HG02981 (cell line): ENCODE results near the gene NLGN1.

Source experiments
- ATAC-seq: cut with Tn5 transposase; IDR thresholded peaks from one replicate; pipeline ENCODE4 v1.9.1; 2021; ENCODE audit warnings: mild to moderate bottlenecking, moderate library complexity; ENCODE audit not compliant: unreplicated experiment

Gene NLGN1

DNA sequence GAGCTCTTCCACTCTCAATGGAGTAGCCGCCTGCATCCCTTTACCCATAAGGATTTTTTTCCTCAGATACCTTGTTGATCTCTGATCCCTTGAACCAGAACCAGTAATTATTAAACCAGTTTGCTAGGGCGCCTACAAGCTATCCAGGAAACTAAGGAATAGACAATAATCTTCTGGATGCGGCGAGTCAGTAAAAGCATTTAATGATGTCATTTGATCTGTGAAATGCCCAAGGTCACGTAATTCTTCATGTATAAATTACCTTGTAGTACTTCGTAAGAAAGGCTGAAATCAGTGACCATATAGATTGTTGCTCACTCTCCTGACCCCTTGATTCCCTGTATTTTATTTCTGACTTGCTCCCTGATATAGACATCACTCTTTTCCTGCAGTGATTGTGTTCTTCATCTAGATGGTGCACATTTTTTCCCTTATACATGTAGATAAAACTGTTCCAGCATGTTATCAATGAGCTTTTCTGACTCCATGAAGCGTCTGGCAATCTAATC, 913.0 kb downstream of the NLGN1 start:
- no peak for ATAC-seq

DNA sequence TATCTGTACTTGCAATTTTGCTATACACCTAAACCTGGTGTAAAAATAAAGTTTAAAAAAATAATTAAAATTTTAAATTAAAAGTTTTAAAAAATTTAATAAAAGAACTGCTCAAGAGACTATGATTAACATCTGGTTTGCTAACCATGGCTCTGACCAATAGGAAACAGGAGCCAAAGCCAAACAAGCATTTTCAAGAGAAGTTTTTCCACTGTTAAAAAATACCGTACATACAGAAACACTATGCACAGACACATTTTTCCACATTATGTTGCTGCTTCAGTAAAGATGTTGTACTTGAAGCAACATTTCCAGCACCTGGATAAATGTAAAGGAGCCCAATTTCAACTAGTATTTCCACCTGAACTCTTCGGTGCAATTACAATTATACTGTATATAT, 917.7 kb downstream of the NLGN1 start:
- ATAC-seq, result no peak

DNA sequence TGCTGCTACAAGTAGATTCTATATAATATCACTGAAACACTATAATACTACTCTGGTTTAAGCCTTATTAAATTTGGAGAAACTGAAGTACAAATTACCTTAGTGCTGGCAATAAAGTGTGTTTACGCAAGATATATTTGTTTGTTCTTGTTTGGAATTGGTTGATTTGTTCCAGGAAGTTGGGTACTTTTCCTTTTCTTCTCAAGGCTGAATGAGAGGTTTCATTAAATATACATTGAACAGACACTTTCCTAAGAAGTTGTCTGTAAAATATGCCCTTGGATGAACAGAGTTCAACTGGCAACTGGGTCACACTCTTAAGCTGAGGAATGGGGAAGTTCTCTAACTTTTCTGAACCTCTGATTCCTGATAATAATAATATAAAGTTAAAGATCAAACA, 919.5 kb downstream of the NLGN1 start:
- no peak for ATAC-seq

DNA sequence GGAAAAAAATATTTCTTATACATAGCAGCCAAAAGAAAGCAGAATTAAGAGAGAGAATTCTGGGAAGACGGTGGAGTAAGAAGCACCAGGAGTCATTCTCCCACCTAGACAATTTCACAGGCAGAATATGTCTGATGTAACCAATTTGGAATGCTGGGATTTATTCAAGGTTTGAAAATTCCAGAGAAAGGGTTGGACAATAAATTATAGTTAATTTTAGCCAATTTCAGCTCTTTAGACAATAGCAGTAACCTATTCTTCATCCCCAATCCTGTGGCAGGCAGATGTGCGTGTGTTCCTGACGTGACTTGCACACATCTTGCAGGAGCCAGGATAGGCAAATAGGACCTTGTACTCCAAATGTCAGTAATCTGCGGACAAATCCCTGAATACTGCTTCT, 920.6 kb downstream of the NLGN1 start:
- ATAC-seq, result no peak

DNA sequence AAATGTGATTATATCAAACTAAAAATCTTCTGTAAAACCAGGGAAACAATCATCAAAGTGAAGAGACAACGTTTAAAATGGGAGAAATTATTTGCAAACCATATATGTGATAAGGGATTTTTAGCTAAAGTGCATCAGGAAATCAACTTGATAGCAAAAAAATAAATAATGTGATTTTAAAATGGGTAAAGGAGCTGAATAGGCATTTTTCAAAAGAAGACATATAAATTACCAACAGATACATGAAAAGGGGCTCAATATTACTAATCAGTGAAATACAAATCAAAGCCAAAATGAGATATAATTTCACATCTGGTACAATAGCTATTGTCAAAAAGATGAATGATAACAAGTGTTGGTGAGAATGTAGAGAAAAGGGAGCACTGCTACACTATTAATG, 924.0 kb downstream of the NLGN1 start:
- ATAC-seq, result no peak

DNA sequence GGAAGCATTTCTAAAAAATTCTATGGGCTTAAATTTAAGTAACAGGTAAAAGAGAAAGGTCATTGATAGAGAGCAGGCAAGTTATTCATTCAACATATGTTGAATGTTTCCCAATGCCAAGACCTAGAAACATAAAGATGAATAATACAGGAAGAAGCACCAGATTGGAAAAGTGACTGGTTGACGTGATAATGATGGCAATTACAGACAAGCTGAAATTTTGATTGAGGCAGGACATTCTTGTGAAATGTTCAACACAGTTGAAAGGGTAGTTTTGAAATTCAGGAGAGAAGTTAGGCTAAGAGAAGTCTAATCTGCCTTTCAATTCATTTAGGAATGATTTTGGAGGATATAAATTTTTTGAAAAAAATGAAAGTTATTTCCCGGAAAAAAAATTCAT, 925.2 kb downstream of the NLGN1 start:
- ATAC-seq, result no peak

DNA sequence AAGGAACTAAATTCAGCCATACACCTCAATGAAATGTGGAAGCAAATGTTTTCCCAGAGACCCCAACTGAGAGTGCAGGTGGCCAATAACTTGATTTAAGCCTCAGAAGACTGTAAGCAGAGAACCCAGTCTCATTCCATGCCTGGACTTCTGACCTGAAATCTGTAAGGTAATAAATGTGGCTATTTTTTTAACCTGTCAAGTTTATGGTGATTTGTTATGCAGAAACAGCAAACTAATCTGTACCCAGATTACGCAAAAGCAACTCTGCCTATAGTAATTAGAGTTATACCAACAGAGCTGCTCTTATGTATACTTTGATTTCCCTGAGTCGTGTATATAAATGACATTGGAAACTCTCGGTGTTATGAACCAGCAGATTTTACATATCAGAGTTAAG, 927.6 kb downstream of the NLGN1 start:
- ATAC-seq, result no peak

DNA sequence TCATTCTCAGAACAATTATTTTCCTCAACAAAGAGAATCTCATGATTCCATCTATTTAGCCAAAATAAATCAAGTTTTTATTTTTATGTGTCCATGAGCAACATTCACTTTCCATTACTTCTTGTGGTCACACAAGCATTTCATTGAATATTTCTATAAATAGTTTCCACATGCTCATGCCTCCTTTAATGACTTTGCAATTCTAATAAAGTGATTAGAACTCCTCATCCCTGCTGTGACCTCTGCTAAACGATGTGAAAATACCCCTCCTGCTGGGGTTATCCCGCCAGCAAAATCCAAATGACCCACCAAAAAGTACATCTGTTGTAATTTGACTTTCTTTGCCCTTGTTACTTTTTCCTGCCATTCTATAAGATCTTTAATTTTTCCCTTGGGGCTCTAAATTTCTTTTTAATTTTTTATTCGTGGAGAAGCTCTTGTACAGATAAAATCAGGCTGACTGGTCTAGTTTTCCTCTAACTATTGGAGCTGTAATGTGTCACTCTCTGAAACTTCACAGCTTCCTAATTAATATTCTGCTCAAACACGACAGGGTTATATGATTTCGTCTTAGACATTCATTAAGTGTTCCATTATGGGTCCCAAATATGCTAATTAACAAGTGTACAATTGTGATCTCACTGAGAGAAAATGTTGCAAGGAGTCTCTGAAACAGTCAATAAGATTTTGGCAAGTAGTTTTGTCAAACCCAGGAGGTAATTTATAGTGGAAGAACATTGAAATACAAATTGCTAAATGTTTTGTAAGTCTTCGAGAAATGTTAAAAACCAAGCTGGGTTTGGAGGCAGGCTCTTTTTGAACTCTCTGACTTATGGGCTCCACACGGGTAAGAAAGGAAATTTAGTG, 928.5 kb downstream of the NLGN1 start:
- ATAC-seq, result no peak

DNA sequence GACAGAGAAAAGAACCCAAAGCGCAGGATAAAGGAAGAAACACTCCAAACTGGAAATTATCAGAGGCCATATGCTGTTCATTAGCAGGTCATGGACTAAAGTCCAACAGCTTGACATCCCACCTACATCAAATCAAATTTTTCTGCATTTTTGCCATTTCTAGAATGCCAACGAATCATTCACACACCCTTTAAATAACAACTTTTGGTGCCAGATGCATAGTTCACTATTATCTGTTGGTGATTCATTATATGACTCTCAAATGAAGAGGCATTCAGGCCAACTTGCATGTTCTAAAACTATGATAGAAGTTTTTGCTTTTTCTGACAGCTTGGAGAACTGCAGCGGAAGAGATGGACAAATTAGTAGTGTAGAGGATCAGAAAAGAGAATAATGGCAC, 931.8 kb downstream of the NLGN1 start:
- no peak for ATAC-seq

DNA sequence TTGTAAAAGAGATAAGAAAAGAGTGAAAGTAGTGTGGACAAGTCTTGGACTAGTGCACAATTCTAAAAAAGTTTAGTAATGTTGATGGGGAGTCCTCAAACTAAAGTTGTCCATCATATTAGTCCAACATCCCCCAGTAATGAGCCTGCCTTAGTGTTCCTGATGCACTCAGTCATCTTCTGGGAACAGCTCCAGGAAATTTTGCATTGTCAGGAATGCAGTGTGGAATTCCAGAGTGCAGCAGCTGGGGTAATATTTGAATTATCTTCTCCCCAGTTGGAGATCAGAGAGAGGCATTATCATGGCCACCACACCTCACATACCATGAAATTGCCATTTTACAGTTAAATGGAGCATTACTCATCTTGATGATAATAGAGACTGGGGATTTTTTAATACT, 932.8 kb downstream of the NLGN1 start:
- ATAC-seq, result no peak

DNA sequence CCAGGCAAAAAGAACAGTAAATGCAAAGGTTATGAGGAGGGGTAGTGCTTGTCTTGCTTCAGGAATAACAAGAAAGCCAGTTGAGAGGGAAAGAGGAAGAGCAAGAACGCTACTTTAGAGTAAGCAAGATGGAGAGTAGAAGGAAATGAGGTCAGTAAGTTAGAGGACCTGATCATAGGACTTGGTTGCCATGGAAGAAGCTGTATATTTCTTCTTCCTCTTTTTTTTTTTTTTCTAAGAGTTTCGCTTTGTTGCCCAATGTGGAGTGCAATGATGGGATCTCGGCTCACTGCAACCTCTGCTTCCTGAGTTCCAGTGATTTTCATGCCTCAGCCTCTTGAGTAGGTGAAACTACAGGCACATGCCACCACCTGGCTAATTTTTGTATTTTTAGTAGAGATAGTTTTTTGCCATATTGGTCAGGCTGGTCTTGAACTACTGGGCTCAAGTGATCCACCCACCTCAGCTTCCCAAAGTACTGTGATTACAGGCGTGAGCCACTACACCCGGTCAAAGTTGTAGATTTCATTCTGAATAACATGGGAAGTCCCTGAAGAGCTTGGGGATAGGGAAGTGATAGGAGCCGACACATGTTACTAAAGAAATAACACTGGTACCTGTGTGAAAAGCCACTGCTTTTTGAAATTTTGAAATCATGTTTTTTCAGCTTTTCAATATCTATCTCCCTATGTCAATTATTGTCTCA, 933.7 kb downstream of the NLGN1 start:
- ATAC-seq, result no peak

DNA sequence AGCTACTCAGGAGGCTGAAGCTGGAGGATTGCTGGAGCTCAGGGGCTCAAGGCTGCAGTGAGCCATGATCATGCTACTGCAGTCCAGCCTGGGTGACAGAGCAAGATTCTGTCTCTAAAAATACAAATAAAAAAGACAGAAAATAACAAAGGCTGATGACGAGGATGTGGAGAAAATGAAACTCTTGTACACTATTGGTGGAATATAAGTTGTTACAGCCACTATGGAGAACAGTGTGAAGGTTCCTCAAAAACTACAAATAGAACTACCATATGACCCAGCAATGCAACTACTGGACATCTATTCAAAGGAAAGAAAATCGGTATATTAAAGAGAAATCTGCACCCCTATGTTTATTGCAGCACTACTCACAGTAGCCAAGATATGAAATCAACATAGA, 934.8 kb downstream of the NLGN1 start:
- ATAC-seq, result no peak

DNA sequence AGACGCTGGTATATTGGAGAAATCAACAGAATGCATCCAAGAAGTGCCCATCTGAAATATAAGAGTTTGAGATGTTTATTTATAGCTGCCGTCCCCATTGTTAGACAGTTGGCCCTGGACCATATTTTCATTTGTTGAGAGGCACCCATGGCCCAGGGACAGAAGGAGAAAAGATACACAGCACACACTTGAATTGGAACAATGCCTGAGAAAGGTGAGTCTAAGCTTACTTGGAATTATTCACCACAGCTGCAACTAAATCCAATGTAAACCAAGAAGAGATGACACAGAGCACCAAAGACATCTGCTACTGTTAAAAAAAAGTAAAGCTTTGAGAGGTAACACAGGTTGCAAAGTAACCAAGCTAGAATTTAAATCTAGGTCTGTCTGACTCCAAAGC, 936.1 kb downstream of the NLGN1 start:
- no peak for ATAC-seq

DNA sequence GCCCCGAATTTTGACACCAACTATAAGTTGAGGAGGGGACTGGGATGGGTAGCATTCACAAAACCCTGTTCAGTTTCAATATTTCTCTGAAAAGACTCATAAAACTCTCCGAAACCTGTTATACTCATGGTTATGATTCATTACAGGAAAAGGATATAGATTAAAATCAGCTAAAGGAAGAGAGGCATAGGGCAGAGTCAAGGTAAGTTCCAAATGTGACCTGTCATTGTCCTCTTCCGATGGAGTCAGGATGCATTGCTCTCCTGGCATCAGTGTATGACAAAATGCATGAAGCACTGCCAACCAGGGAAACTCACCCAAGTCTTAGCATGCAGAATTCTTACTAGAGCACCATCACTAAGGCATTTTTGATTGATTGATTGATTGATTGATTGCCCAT, 936.6 kb downstream of the NLGN1 start:
- no peak for ATAC-seq

DNA sequence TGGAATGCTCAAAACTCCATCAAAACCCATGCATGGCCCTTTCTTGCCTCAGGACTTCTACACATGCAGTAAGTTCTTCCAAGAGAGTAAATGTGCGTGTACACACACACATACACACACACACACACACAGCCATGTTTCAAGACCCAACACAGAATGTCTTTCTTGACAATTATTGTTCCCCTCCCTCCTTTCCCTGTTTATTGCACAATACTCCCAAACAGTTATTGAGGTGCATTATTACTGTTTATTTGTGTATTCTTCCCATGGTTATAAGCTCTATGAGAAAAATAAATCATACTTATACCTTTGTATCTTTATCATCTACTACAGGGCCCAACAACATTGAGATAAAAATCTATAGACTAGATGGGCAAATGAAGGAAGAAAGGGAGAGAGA, 937.8 kb downstream of the NLGN1 start:
- no peak for ATAC-seq

DNA sequence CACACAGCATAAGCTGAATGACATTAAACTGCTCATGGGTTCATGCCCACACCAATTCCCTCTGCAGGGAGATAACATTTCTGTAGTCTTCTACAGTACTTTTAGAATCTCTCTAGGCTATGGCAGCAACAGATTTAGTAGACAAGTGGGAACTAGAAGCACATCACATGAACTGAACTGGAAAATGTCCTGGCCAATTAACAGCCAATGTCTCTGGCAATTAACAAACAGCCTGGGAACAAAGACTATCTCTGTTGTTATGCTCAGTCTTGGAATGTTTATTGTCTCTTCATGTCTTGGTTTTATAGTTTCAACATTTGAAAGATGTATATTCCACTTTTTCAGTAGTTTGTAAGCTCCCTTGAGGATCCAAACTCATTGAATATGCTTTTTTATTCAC, 938.4 kb downstream of the NLGN1 start:
- no peak for ATAC-seq
